GM12875 (cell line): ENCODE data around the gene SCO2.
"Not testable (repeated sequence)": the region's sequence is repeated elsewhere in the genome, so short reads cannot be mapped to it uniquely, and the experiment has no call there.

Experiments used
- H3K4me3 ChIP-seq: one replicate; pipeline ENCODE4 v1.5.1; 2011; ENCODE audit warnings: low read depth, low read length, control low read depth
- CTCF ChIP-seq: IDR thresholded peaks from 2 replicates; pipeline ENCODE4 v1.5.1; 2011; ENCODE audit warnings: low read depth, mild to moderate bottlenecking, control low read depth, inconsistent platforms, low read length, moderate library complexity, borderline replicate concordance; ENCODE audit not compliant: insufficient read depth

SCO2 gene

DNA sequence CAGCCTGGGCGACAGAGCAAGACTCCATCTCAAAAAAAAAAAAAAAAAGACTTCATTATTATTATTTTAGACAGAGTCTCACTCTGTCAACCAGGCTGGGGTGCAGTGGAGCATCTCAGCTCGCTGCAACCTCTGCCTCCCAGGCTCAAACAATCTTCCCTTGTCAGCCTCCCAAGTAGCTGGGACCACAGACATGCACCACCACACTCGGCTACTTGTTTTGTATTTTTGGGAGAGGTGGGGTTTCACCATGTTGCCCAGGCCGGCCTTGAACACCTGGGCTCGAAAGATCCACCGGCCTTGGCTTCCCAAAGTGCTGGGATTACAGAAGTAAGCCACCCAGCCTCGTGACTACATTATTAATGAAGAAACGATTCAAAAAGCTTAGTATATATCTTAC, 9.7 kb upstream of the SCO2 start:
- no peak overlapping the region for H3K4me3 ChIP-seq
- TF ChIP-seq CTCF: no peak

DNA sequence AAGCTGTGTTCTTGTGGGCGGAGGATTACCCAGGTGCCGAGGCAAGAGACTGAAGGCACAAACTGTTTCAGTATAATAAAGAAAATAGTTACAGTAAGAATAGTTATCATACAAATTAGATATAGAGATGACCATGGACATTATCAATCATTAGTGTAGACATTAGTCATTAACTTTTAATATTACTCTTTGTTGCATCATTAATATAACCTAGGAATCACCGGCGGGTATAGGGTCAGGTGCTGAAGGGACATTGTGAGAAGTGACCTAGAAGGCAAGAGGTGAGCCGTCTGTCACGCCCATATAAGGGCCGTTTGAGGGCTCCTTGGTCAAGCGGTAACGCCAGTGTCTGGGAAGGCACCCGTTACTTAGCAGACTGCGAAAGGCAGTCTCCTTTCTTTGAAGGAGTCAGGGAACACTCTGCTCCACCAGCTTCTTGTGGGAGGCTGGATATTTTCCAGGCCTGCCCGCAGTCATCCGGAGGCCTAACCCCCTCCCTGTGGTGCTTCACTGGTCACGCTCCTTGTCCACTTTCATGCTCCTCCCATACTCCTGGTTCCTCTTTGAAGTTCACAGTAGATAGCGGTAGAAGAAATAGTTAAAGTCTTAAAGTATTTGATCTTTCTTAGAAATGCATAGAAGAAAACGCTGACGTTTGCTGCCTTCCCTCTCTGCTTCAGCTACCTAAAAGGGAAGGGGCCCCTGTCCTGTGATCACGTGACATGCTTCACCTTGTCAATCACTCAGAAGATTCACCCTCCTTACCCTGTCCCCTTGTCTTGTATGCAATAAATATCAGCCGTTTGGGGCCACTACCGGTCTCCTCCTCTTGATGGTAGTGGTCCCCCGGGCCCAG, 8.7 kb upstream of the SCO2 start:
- not testable (repeated sequence) for H3K4me3 ChIP-seq

DNA sequence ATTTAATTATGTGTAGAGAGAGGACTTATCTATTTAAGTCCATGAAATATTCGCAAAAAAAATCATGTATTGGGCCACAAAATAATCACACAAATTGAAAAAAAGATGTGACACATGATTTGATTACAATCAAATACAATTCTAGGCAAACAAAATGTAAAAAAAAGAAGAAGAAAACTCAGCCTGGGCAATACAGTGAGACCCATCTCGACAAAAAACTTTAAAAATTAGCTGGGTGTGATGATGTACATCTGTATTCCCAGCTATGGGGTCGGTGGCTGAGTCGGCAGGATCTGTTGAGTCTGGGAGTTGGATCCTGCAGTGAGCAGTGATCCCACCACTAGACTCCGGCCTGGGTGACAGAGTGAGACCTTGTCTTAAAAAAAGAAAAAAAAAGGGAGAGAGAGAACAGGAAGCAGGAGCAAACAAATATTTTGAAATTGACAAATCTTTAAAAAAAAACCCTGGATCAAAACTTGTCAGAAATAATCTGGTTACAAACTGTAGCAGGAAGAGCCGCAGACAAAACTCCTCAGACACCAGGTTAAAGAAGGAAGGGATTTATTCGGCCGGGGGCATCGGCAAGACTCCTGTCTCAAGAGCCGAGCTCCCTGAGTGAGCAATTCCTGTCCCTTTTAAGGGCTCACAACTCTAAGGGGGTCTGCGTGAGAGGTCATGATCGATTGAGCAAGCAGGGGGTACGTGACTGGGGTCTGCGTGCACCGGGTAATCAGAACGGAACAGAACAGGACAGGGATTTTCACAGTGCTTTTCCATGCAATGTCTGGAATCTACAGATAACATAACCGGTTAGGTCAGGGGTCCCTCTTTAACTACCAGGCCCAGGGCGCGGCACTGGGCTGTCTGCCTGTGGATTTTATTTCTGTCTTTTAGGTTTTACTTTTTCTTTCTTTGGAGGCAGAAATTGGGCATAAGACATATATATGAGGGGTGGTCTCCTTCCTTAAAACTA, 7.7 kb upstream of the SCO2 start:
- TF ChIP-seq CTCF: no peak
- H3K4me3 ChIP-seq: no peak overlapping the region

- TF ChIP-seq CTCF: no peak
- peak overlapping the region; percentile 82 for H3K4me3 ChIP-seq
These were observed 6.7 kb upstream of the SCO2 start for GRCh38 chr22:50531962-50532674.

- peak overlapping the region; percentile 82 for H3K4me3 ChIP-seq
- TF ChIP-seq CTCF: 0 out of 2 replicates have a peak, but pooled peaks have one; percentile 3
These were observed 6.2 kb upstream of the SCO2 start for GRCh38 chr22:50531546-50531961.

DNA sequence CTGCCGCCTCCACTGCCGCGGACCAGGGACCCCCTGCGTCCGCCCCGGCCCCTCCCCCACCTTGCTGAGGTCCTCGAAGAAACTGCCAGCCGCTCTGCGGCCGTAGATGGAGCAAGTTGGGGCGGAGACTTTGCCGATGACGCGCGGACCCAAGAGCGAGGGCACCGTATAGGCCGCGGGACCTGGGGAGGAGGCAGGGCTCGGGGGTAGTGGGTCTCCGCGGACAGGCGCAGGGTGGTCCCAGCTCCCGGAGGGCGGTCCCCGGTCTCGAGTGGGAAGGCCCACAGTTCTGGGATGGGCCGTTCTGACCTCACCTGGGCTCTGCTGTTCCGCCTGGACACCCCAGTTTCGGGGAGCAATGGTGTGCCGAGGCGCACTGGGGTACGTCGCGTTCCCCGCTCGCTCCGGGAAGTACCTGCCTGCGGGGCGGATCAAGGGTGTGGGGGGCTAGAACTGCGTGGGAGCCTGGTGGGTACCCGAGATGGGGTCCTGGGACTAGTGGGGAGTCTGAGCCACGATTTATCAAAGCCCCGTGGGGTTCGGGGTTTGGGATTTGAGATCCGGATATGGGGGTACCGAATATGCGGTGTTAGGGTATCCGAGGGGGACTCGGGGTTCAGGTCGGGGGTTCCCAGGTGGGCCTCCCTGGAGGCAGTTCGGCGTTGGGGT, 5.6 kb upstream of the SCO2 start:
- peak overlapping the region; percentile 82 for H3K4me3 ChIP-seq
- TF ChIP-seq CTCF: no peak

DNA sequence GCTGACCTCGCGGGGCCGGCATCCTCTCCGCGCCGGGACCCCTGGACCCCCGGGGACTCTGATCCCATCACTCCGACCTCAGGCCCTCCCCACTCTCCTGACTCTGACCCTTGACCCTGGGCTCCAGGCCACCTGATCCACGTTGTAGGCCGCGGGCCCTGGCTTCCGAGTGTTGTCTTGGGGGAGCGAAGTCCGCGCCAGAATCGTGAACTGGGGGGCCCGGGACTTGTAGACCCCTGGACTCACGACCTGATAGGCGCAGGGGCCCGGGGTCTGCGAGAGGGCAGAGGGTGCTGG, 5.1 kb upstream of the SCO2 start:
- TF ChIP-seq CTCF: no peak
- peak overlapping the region; percentile 82 for H3K4me3 ChIP-seq
